H1 (cell line): ENCODE data around the gene SLC6A2. TPM values are rescaled to one million over a fixed set of nuclear protein-coding genes. Genes with fewer than 3 reads are reported as not detected.

Experiments used
- CTCF ChIA-PET: fragments of 300-600 bp; sonication (Branson Sonifier 250); formaldehyde crosslinking; loops from one replicate; lab custom pipeline; 2021; ENCODE audit not compliant: partially characterized antibody; lab: Charles Lee
- POLR2A ChIA-PET: fragments of 300-600 bp; sonication (Branson Sonifier 250); formaldehyde crosslinking; loops from one replicate; lab custom pipeline; 2021; ENCODE audit warnings: inconsistent platforms; ENCODE audit not compliant: partially characterized antibody; lab: Charles Lee
- DNase-seq, 2 experiments: peaks; one replicate each; pipeline versions ENCODE4 v3.0.0 to v3.0.0-alpha.2; 2010 to 2022; ENCODE audit warnings: low spot score in 2 of 2, low read depth in 1 of 2, mixed read lengths in 1 of 2
- FAIRE-seq: peaks from 2 replicates; lab custom pipeline; 2011; peaks lifted over from hg19 to GRCh38; lab: Jason Lieb, UNC
- H2AFZ ChIP-seq: 2 replicates; pipeline ENCODE4 v1.8.1; 2012; ENCODE audit warnings: low read length, inconsistent platforms
- H2AK5ac ChIP-seq: 2 replicates; pipeline ENCODE4 v1.6.1; 2013; ENCODE audit warnings: low read depth, low read length
- H2BK120ac ChIP-seq: replicated peaks from 2 replicates; pipeline ENCODE3; 2013; ENCODE audit warnings: low read depth, low read length, inconsistent platforms
- H2BK12ac ChIP-seq: 2 replicates; pipeline ENCODE4 v1.6.1; 2013; ENCODE audit warnings: low read depth, low read length
- H2BK15ac ChIP-seq: 2 replicates; pipeline ENCODE4 v1.6.1; 2013; ENCODE audit warnings: low read length
- H2BK20ac ChIP-seq: 2 replicates; pipeline ENCODE4 v1.6.1; 2013; ENCODE audit warnings: low read length
- H2BK5ac ChIP-seq: 2 replicates; pipeline ENCODE4 v1.6.1; 2013; ENCODE audit warnings: low read depth, low read length
- H3K14ac ChIP-seq: 2 replicates; pipeline ENCODE4 v1.6.1; 2013; ENCODE audit warnings: inconsistent platforms; ENCODE audit not compliant: insufficient read length
- H3K18ac ChIP-seq: 2 replicates; pipeline ENCODE4 v1.6.1; 2013; ENCODE audit warnings: low read length; ENCODE audit errors: extremely low read depth
- H3K23ac ChIP-seq: 2 replicates; pipeline ENCODE4 v1.6.1; 2013; ENCODE audit warnings: inconsistent platforms; ENCODE audit not compliant: insufficient read length
- H3K23me2 ChIP-seq: 2 replicates; pipeline ENCODE4 v1.6.1; 2013; ENCODE audit warnings: low read depth, low read length
- H3K27ac ChIP-seq: 2 replicates; pipeline ENCODE4 v1.6.1; 2011; ENCODE audit warnings: low read depth, low read length, inconsistent platforms
- H3K27me3 ChIP-seq, 4 experiments: replicated peaks in 1 of 4; 1 replicate in 1 of 4; 2 replicates in 3 of 4; pipeline versions ENCODE4 v1.6.1 to v1.8.1; 2011 to 2013; ENCODE audit warnings: low read length in 3 of 4, mild to moderate bottlenecking in 3 of 4, inconsistent platforms in 2 of 4, mixed read lengths in 2 of 4, moderate library complexity in 1 of 4; ENCODE audit not compliant: control insufficient read depth in 3 of 4, insufficient read depth in 3 of 4; ENCODE audit errors: extremely low read depth in 1 of 4
- H3K36me3 ChIP-seq, 4 experiments: 2 replicates each; pipeline versions ENCODE4 v1.6.1 to v1.8.1; 2011 to 2013; ENCODE audit warnings: mild to moderate bottlenecking in 4 of 4, low read length in 3 of 4, moderate library complexity in 2 of 4, control low read depth in 1 of 4, inconsistent platforms in 1 of 4; ENCODE audit not compliant: insufficient read depth in 4 of 4, control insufficient read depth in 2 of 4
- H3K4ac ChIP-seq: replicated peaks from 2 replicates; pipeline ENCODE3; 2013; ENCODE audit warnings: low read length, low read depth, mixed read lengths, inconsistent platforms; ENCODE audit not compliant: insufficient read length
- H3K4me1 ChIP-seq, 4 experiments: replicated peaks in 1 of 4; 1 replicate in 1 of 4; 2 replicates in 3 of 4; pipeline versions ENCODE4 v1.6.1 to v1.8.1; 2011 to 2013; ENCODE audit warnings: low read length in 3 of 4, inconsistent platforms in 2 of 4, mixed read lengths in 1 of 4; ENCODE audit not compliant: insufficient read depth in 4 of 4, control insufficient read depth in 3 of 4
- H3K4me2 ChIP-seq, 2 experiments: 2 replicates each; pipeline versions ENCODE4 v1.6.1 to v1.8.1; 2011 to 2013; ENCODE audit warnings: low read depth in 2 of 2, low read length in 2 of 2, control low read depth in 1 of 2, inconsistent platforms in 1 of 2, mild to moderate bottlenecking in 1 of 2; ENCODE audit not compliant: insufficient read depth in 1 of 2
- H3K4me3 ChIP-seq, 4 experiments: fragments of 200-600, 300-600 bp in 1 of 4; sonication (generic), shearing (Covaris generic), sonication (Bioruptor Twin) in 1 of 4; 2 replicates each; pipeline versions ENCODE4 v1.5.1 to v1.8.1; 2011 to 2016; ENCODE audit warnings: low read length in 4 of 4, low read depth in 3 of 4, control low read depth in 2 of 4, inconsistent platforms in 2 of 4, mild to moderate bottlenecking in 2 of 4, mixed read lengths in 1 of 4, moderate library complexity in 1 of 4; ENCODE audit not compliant: insufficient read depth in 2 of 4; ENCODE audit errors: extremely low read depth in 1 of 4
- H3K56ac ChIP-seq: replicated peaks from 2 replicates; pipeline ENCODE3; 2013; ENCODE audit warnings: low read depth, mild to moderate bottlenecking, mixed read lengths, low read length, inconsistent platforms; ENCODE audit not compliant: insufficient read length
- H3K79me1 ChIP-seq: 2 replicates; pipeline ENCODE4 v1.6.1; 2013; ENCODE audit warnings: low read depth, low read length, control low read depth
- H3K79me2 ChIP-seq, 2 experiments: 2 replicates each; pipeline versions ENCODE4 v1.6.1 to v1.8.1; 2012 to 2013; ENCODE audit warnings: low read length in 2 of 2, mild to moderate bottlenecking in 2 of 2, inconsistent platforms in 1 of 2; ENCODE audit not compliant: insufficient read depth in 2 of 2, control insufficient read depth in 1 of 2
- H3K9ac ChIP-seq, 4 experiments: replicated peaks in 1 of 4; 1 replicate in 1 of 4; 2 replicates in 3 of 4; pipeline versions ENCODE4 v1.6.1 to v1.8.1; 2011 to 2013; ENCODE audit warnings: low read depth in 3 of 4, low read length in 3 of 4, control low read depth in 2 of 4, mild to moderate bottlenecking in 2 of 4, moderate library complexity in 2 of 4, inconsistent platforms in 1 of 4; ENCODE audit errors: extremely low read depth in 1 of 4
- H3K9me3 ChIP-seq, 2 experiments: 2 replicates each; pipeline versions ENCODE4 v1.6.1 to v1.8.1; 2012 to 2013; ENCODE audit warnings: mild to moderate bottlenecking in 2 of 2, moderate library complexity in 2 of 2, control low read depth in 1 of 2, inconsistent platforms in 1 of 2, low read depth in 1 of 2, low read length in 1 of 2, mixed read lengths in 1 of 2; ENCODE audit not compliant: insufficient read depth in 2 of 2
- H4K20me1 ChIP-seq, 2 experiments: replicated peaks in 1 of 2; 2 replicates each; pipeline versions ENCODE3 to v1.8.1; 2011 to 2013; ENCODE audit warnings: inconsistent platforms in 2 of 2, low read length in 2 of 2, mild to moderate bottlenecking in 1 of 2; ENCODE audit not compliant: insufficient read depth in 2 of 2, control insufficient read depth in 1 of 2
- H4K5ac ChIP-seq: 2 replicates; pipeline ENCODE4 v1.6.1; 2013; ENCODE audit warnings: low read length, low read depth, mixed read lengths, inconsistent platforms; ENCODE audit not compliant: insufficient read length
- H4K8ac ChIP-seq: 2 replicates; pipeline ENCODE4 v1.8.0; 2013; ENCODE audit warnings: mild to moderate bottlenecking, moderate library complexity, low read length, inconsistent platforms; ENCODE audit not compliant: insufficient read depth; ENCODE audit errors: extremely low read depth
- H4K91ac ChIP-seq: replicated peaks from 2 replicates; pipeline ENCODE3; 2013; ENCODE audit warnings: low read length, mixed read lengths, inconsistent platforms; ENCODE audit not compliant: insufficient read length
- CTCF ChIP-seq, 3 experiments: IDR thresholded peaks; 1 replicate in 2 of 3; 2 replicates in 1 of 3; pipeline versions ENCODE4 v1.5.1 to v1.6.1; 2011; ENCODE audit warnings: low read length in 3 of 3, mild to moderate bottlenecking in 3 of 3, inconsistent platforms in 2 of 3, low read depth in 1 of 3, moderate library complexity in 1 of 3; ENCODE audit not compliant: insufficient read depth in 1 of 3; ENCODE audit errors: control extremely low read depth in 1 of 3
- RAD21 ChIP-seq, 2 experiments: IDR thresholded peaks in 1 of 2; conservative IDR thresholded peaks in 1 of 2; 2 replicates each; pipeline ENCODE4 v1.6.1; 2011; ENCODE audit warnings: low read depth in 2 of 2, low read length in 2 of 2, improper control_type of control experiment in 1 of 2, inconsistent platforms in 1 of 2, mild to moderate bottlenecking in 1 of 2, moderate library complexity in 1 of 2
- SP1 ChIP-seq: IDR thresholded peaks from 2 replicates; pipeline ENCODE4 v1.6.1; 2011; ENCODE audit warnings: low read depth, low read length
- TBP ChIP-seq: IDR thresholded peaks from 2 replicates; pipeline ENCODE4 v1.6.1; 2011; ENCODE audit warnings: low read depth, low read length, improper control_type of control experiment
- WGBS, 2 experiments: shearing (Covaris generic) in 1 of 2; methylation state at CpG; one replicate each; pipeline versions ENCODE4 v1.1.6 to v1.1.7; 2013 to 2015; ENCODE audit warnings: low lambda C conversion rate in 2 of 2, mixed read lengths in 2 of 2, inconsistent platforms in 1 of 2, low coverage in 1 of 2, missing lambda C conversion rate in 1 of 2; ENCODE audit not compliant: insufficient replicate concordance in 2 of 2, insufficient coverage in 1 of 2, insufficient read length in 1 of 2; ENCODE audit errors: extremely low coverage in 1 of 2, missing lambda C conversion rate in 1 of 2; 5-methylcytosine and 5-hydroxymethylcytosine counted together
- polyA plus RNA-seq, 7 experiments: library from polyadenylated mRNA; depleted of rRNA in 3 of 7; stranded (reverse) in 5 of 7; unstranded in 2 of 7; fragments of >200 nt in 5 of 7; fragments of 200-250 nt in 2 of 7; gene quantifications; 1 replicate in 5 of 7; 2 replicates in 1 of 7; 4 replicates in 1 of 7; pipeline versions ENCODE4 v1.2.1 to v1.2.3, GENCODE V29; 2011 to 2013; ENCODE audit warnings: missing spikeins in 2 of 7, mixed read lengths in 2 of 7
- total RNA-seq: library from RNA; stranded (reverse); fragmentation: NEBNext Ultra II Directional; extraction: Animal tissue kit (Norgen Biotek cat#: 25700); gene quantifications from 2 replicates; pipeline ENCODE4 v1.2.1, GENCODE V29; 2021

SLC6A2 gene
- total and polyA plus RNA-seq, 2 of the 8 experiments (the other 6 are each of a cell fraction or from before 2014, with no cell fraction given), result 0.35 TPM; not detected in 1

- H3K14ac ChIP-seq, result no peak overlapping the region
- no peak overlapping the region for H3K27ac ChIP-seq
- 67% methylated on average over 7 of the region's 9 CpGs; no CpG with 5 or more reads in 1 of the 2 experiments for WGBS, 2 experiments
- no peak overlapping the region for H3K9ac ChIP-seq
- H2AFZ ChIP-seq, result no peak overlapping the region
- peaks cover 0 to 9% (median 3%) of the 10 kb centered on the region in 4 experiments; a peak in 4 of 7 replicates for H3K4me1 ChIP-seq
- no peaks in the 10 kb centered on the region for H3K9me3 ChIP-seq
- TF ChIP-seq RAD21 (IDR thresholded peaks at IDR 0.05 in 1 of 2, conservative IDR thresholded peaks at IDR 0.05 in 1 of 2; ENCODE audit: low read depth in 2 of 2, low read length in 2 of 2) (peak; percentile 85 to 91), TBP (no peak), CTCF (IDR thresholded peaks at IDR 0.05; ENCODE audit: control extremely low read depth in 1 of 3, insufficient read depth in 1 of 3, low read depth in 1 of 3, low read length in 3 of 3) (peak; percentile 75 to 86 (median 79)), SP1 (no peak)
- H3K23me2 ChIP-seq, result no peaks in the 10 kb centered on the region
- H3K4me2 ChIP-seq, result no peak overlapping the region
- no peak overlapping the region for H2BK20ac ChIP-seq
- no peak overlapping the region for H3K18ac ChIP-seq
- no peak overlapping the region for H3K23ac ChIP-seq
- H3K4me3 ChIP-seq, result no peak overlapping the region
- H3K4ac ChIP-seq, result no peak overlapping the region
- no peak overlapping the region for H2BK120ac ChIP-seq
- no peaks in the 10 kb centered on the region for H4K20me1 ChIP-seq
- no peak for FAIRE-seq
- POLR2A ChIA-PET, result no interaction called here
- H3K79me2 ChIP-seq, result no peaks in the 10 kb centered on the region
- H4K91ac ChIP-seq, result no peak overlapping the region
- H3K56ac ChIP-seq, result no peak overlapping the region
- H2AK5ac ChIP-seq, result no peak overlapping the region
- peak in 1 of 2 experiments; percentile 73 for DNase-seq
- no peaks in the 10 kb centered on the region for H3K36me3 ChIP-seq
- H2BK15ac ChIP-seq, result no peak overlapping the region
- H3K27me3 ChIP-seq, result no peaks in the 10 kb centered on the region
- no peak overlapping the region for H4K5ac ChIP-seq
- H2BK5ac ChIP-seq, result no peak overlapping the region
- H4K8ac ChIP-seq, result no peak overlapping the region
- no peak overlapping the region for H2BK12ac ChIP-seq
- no peaks in the 10 kb centered on the region for H3K79me1 ChIP-seq
- CTCF ChIA-PET, result interaction anchor here (0.7 to 23.3 kb wide), 37 partner anchors 11 to 670 kb away, joined by 3 to 446 read pairs (median 5); partner anchors contain the start of genes CES1 and SLC6A2
Observed at GRCh38 chr16:55701442-55702319, 45.9 kb downstream of the SLC6A2 start.
